IPS-18c (cell line): ENCODE measurements around the gene SIRPG.
"Not testable (repeated sequence)": the region's sequence is repeated elsewhere in the genome, so short reads cannot be mapped to it uniquely, and the experiment has no call there.

Experiments used
- H3K4me3 ChIP-seq: 2 replicates; pipeline ENCODE4 v1.7.0; 2013; ENCODE audit warnings: low read depth, mild to moderate bottlenecking, low read length, moderate library complexity; ENCODE audit not compliant: insufficient read depth
- H3K9me3 ChIP-seq: one replicate; pipeline ENCODE4 v1.6.1; 2013; ENCODE audit warnings: mild to moderate bottlenecking, low read length, moderate library complexity; ENCODE audit not compliant: control insufficient read depth, insufficient read depth

SIRPG gene

DNA sequence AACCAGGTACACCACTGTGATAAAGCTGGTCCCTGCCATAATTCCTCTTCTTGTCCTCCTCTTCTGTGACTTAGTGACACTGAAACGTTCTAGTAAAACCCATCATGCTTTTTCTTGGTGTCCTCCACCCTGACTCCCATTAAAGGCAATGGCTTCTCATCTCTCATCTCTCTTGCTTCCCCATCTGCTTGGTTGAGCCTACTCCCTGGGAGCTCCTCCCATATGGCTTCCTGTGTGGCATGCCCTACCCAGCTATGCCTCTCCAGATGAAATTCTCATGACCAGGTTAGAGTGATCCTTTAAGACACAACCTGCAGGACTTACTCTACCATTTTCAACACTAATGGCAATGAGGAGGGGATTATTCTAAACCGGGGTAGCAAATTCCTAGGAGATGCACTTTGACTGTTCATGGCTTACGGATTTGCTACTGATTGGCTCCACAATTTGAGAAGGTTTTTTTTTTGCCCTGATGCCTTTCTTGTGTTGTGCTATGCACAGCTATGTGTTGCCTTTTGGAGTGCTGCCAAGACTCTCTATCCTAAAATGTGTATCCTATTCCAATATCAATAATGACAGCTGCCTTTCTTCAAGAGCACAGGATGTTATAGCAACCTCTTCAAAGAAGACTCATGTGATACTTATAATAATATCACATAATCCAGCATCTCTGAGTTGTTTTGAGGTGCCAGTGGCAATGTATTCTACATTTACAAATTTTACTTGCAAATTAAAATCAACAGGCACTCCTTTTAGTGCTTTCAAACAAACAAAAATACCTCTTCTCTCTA, 6.1 kb downstream of the SIRPG start:
- H3K9me3 ChIP-seq = no peaks in the 10 kb centered on the region
- H3K4me3 ChIP-seq = no peak overlapping the region

DNA sequence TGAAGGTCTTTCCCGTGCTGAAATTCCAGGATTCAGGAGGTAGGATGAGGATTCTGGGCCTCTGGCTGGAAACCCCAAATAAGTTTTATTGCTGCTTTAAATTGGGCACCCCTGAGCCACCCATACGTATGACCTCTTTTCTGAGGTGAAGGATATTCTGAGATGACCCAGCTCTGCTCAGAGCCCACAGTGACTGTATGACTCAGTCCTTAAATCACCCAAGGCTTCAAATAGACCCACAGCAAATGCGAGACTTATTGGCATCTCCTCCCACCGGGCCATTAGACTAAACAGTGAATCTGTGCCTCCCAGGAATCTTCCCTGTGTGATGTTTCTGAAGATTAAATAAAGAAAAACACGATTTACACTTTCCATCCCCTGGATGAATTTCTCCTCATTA, 9.5 kb downstream of the SIRPG start:
- H3K9me3 ChIP-seq = no peaks in the 10 kb centered on the region

GRCh38 chr20:1646975-1647431, 10.6 kb downstream of the SIRPG start:
- no peaks in the 10 kb centered on the region for H3K9me3 ChIP-seq

More for the DNA sequence above, 9.5 kb downstream of the SIRPG start:
- H3K4me3 ChIP-seq = no peak overlapping the region

GRCh38 chr20:1644101-1644962, 13.2 kb downstream of the SIRPG start:
- Histone ChIP-seq H3K4me3 (no peak overlapping the region), H3K9me3 (no peaks in the 10 kb centered on the region)

More at GRCh38 chr20:1646975-1647431, 10.6 kb downstream of the SIRPG start:
- no peak overlapping the region for H3K4me3 ChIP-seq

DNA sequence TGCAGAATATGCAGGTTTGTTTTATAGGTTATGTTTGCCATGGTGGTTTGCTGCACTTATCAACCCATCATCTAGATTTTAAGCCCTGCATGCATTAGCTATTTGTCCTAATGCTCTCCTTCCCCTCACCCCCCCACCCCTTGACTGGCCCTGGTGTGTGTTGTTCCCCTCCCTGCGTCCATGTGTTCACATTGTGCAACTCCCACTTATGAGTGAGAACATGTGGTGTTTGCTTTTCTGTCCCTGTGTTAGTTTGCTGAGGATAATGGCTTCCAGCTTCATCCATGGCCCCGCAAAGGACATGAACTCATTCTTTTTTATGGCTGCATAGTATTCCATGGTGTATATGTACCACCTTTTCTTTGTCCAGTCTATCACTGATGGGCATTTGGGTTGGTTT, 18.9 kb downstream of the SIRPG start:
- H3K4me3 ChIP-seq, H3K9me3 ChIP-seq: not testable (repeated sequence)

DNA sequence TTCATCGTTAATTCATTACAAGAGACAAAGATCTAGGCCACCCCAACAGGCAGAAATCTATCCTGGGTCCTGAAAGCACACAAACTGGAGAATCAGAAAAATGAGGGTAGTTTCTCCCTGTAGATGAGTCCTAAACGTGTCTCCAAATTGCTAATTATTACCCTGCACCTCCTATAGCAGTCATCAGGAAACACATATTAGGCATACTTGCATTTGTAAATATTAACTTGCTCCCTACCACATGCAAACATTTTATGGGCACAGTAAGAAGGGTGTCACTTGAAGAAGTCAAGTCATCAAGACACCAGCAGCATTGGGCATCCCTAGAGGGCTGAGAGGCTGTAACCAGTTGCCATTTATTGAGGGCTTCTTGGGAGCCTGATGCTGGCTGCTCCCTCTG, 19.8 kb downstream of the SIRPG start:
- no peaks in the 10 kb centered on the region for H3K9me3 ChIP-seq

DNA sequence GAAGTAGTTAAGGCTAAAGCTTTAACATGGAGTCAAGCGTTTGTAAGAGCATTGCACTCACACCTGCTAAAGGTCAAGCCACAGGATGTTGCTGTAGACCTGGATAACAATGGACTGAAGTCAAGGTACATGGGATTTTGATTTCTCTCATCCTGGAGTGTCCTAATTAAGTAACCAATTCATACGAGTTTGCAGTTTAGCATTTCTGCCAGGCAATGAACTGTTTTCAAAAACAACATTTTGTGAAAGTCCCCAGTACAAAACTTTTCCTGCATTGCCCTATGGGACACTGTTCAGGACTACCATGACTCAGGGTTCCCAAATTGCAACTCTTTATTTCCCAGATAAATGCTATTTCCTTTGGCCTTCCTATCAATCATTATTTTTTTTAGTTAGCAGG, 20.4 kb downstream of the SIRPG start:
- no peaks in the 10 kb centered on the region for H3K9me3 ChIP-seq
- H3K4me3 ChIP-seq = no peak overlapping the region

More for the DNA sequence above, 19.8 kb downstream of the SIRPG start:
- H3K4me3 ChIP-seq = no peak overlapping the region

DNA sequence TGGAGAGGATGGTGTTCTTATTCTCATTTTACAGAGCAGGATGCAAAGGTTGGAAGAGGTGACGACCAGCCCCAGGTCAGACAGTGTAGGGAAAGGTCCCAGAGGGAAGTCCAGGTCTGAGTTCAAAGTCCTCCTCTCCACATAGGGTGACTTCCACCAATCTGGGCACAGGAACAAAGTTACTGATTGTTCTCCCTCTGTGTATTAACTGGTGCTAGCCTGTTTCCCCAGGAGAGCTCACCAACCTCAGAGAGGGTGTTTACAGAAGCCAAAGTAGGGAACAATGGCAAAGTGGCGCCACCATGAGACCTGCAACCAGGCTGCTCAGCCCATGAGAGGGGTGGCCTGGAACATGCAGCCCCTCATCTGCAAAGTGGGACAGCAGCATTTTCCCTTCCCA, 21.0 kb downstream of the SIRPG start:
- no peaks in the 10 kb centered on the region for H3K9me3 ChIP-seq
- no peak overlapping the region for H3K4me3 ChIP-seq

DNA sequence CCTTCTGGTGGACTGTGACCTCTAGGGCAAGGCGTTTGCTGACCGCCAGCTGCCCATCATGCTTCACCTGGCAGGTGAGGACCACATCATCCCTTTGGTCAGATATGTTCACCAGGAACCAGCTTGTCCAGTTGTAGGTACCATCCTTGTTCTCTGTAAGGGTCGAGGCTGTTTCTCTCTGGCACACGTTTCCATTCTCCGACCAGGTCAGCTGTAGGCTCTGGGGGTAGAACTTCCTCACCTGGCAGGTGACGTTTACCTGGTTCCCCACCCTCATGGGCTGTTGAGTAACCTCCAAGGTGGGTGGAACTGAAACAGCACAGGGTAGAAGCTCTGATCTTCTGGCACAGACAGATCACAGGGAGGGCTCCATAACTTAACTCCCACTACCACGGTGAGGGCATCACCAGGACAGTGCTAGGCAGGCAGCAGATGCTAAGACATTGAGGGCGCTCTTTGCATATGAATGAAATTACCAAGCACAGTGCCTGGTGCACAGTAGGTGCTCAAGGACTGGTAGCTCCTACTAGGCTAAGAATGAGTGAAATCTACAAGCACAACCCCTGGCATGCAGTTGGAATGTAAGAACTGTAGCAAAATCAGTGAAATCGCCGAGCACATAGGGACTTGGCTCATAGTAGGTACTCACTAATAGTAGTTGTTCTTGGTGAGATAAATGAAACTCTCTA, 22.1 kb downstream of the SIRPG start:
- no peaks in the 10 kb centered on the region for H3K9me3 ChIP-seq
- H3K4me3 ChIP-seq = no peak overlapping the region; the same call in 1 of the 2 replicates

DNA sequence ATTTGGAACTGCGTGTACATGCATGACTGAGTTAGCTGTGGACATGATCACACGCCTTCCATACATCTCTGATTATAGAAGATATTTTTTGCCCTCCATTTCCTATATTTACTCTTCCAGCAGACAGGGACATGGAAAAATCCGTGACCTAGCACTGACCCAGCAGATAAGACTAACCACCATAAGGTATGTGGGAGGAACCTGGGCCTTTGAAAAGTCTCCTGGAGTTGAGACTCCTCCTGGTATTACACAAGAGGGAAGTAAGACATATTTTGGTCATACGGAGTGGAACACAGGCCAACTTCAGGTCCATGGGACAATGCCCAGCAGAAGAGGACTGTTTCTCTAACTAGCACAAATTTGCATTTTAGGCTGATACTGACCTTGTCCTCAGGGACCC, 24.0 kb downstream of the SIRPG start:
- H3K9me3 ChIP-seq = no peaks in the 10 kb centered on the region

DNA sequence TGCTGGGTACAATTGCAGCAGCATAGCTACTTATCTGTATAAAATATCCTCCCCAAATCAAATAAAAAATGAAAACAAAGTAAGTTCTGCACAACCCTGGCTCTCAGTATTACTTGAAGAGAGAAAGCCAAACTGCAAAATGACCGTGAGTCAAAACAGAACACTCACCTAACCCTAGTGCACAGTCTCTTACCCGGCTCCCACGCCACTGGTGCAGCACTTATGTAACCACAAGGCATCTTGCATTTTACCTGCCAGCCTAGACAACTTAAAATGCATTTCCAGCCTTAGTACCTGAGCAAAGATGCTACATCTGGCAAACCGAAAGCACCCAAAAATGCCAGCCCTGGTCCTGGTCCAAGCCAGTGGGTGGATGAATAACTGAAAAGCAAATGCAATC, 25.4 kb downstream of the SIRPG start:
- Histone ChIP-seq H3K4me3 (no peak overlapping the region), H3K9me3 (no peaks in the 10 kb centered on the region)

More for the DNA sequence above, 24.0 kb downstream of the SIRPG start:
- H3K4me3 ChIP-seq = no peak overlapping the region

DNA sequence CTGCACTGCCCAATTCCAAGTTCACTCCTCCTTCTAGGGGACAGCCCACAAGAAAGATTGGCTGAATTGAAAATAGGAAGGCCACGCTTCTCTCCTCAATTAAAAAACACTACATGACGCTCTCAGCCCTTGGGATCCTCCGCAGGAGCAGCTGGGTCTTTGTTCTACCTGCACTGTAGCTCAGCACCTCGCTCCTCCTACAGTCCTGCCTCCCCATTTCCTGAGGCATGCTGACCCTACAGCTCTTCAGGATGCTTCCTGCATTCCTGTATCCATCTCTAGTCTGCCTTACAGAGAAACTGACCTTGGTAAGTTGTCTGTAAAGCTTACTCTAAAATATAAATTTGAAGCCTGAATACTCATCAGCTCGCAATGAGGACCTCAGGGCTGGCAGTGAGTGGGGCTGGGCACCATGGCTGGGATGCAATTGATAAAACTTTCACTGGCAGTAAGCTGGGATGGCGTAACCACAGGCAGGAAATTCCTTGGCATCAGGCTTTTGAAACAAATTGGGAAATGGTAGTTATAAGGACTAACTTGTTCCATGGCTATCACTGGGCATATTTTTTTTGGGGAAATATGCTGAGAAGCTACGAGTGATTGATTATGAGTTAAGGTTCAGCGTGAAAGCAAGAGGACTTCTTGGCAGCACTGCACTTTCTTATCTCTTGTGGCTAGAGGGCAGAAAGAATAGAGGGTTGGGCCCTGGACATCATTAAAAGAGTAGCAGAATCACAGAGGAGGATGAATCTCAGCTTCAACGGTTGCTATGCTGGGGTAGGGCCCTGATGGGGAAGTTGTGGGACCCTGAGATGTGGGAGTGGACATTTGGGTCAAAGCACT, 26.0 kb downstream of the SIRPG start:
- Histone ChIP-seq H3K4me3 (no peak overlapping the region), H3K9me3 (no peaks in the 10 kb centered on the region)

DNA sequence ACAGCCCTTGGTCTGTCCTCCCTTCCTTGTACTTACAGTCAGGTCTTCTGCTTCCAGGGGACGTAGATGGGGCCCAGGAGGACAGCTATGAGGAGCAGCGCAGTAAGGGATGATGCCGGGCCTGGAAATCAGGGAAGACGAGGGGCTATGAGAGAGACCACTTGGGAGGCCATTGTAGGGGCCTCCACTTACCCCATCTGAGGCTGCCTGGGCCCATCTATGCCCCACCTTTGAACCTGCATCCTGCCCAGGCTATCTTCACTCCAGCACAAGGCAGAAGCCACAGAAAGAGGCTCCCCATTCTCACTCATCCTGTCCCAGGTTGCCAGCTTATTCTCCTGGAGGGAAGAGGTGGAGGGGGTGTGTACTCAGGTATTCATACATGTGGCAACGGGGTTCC, 27.4 kb downstream of the SIRPG start:
- no peaks in the 10 kb centered on the region for H3K9me3 ChIP-seq
- no peak overlapping the region for H3K4me3 ChIP-seq

GRCh38 chr20:1629321-1629720, 28.3 kb downstream of the SIRPG start:
- Histone ChIP-seq H3K9me3 (no peaks in the 10 kb centered on the region), H3K4me3 (no peak overlapping the region)

DNA sequence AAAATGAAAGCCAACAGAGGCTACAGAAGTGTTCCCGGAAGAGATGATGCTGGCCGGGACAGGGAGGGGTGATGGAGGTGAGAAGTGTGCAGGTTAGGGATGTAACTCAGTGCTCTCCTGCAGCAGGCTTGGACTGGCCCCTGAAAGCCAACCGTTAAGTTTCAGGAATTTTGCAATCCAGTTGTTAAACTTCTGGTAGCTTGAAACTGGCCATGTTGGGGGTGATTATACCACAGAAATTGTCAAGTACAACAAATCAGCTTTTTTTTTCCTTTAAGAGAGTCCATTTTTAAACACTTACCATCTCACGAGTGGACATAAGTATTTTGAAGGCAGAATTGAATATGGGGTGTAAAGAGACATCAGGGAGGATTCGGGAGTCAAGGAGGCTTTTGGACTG, 29.0 kb downstream of the SIRPG start:
- H3K4me3 ChIP-seq = no peak overlapping the region
- no peaks in the 10 kb centered on the region for H3K9me3 ChIP-seq

DNA sequence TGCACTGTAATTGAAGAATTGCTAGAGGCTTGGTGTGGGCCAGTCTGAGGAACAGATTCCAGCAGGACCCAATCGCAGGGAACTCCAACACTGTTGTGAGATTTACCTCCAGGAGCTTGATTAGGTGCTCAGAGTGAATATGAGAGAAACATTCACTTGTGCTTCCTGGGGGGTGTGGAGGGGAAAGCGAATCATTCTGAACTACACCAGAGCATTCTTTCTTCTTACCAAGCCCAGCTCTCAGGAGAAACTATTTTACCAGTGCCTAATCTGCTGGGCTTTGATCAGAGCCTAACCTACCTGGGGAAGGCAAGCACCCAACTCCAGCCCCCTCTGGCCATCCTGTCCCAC, 30.4 kb downstream of the SIRPG start:
- no peaks in the 10 kb centered on the region for H3K9me3 ChIP-seq
- no peak overlapping the region for H3K4me3 ChIP-seq
